Measurements from ENCODE around the gene CREB3L4.

The CREB3L4 gene

GRCh38 chr1:153922972-153923925 is 44.5 kb upstream of the CREB3L4 start, which contains the start of gene GATAD2B:
GATAD2B (minus strand) TSS chr1:153922972; CDS start chr1:153828347, 94,625 bp downstream.
- CTCF ChIA-PET = interaction anchor here (0.6 to 1.9 kb wide), 7 partner anchors 9 to 133 kb away, joined by 3 to 8 read pairs (median 4); partner anchors contain the start of gene RAB13
- POLR2A ChIA-PET = interaction anchor here (0.8 to 3.9 kb wide), 13 partner anchors 10 to 349 kb away, joined by 3 to 31 read pairs (median 5); partner anchors contain the start of genes CREB3L4, DENND4B, JTB and RPS27
- TF ChIP-seq ZNF354C (tag by site-specific recombination; IDR thresholded peaks at IDR 0.05; ENCODE audit: borderline replicate concordance, low read depth) = no peak
- 0 out of 2 replicates have a peak, but pooled peaks have one; percentile 30 for TF ChIP-seq ZSCAN30 (tag by site-specific recombination; IDR thresholded peaks at IDR 0.05)
- TF ChIP-seq ZNF223 (tag by site-specific recombination; IDR thresholded peaks at IDR 0.05) = no peak
- no peak for TF ChIP-seq ZBTB1 (tag by site-specific recombination; IDR thresholded peaks at IDR 0.05)
- peak; percentile 41; the same call in 1 of the 2 replicates for TF ChIP-seq MZF1 (tag by site-specific recombination; IDR thresholded peaks at IDR 0.05; ENCODE audit: borderline replicate concordance)
- no peak for TF ChIP-seq ZNF211 (tag by site-specific recombination; IDR thresholded peaks at IDR 0.05; ENCODE audit: low read depth)
- peak; percentile 98 for TF ChIP-seq ZBTB10 (tag by site-specific recombination; IDR thresholded peaks at IDR 0.05)
- no peak for TF ChIP-seq ZNF707 (tag by site-specific recombination; IDR thresholded peaks at IDR 0.05)
- TF ChIP-seq ZNF777 (tag by site-specific recombination; IDR thresholded peaks at IDR 0.05; ENCODE audit: borderline replicate concordance) = peak; percentile 27; the same call in 1 of the 2 replicates
- peak; percentile 68 for TF ChIP-seq ZNF394 (tag by site-specific recombination; IDR thresholded peaks at IDR 0.05; ENCODE audit: borderline replicate concordance)
- TF ChIP-seq ZNF521 (tag by site-specific recombination; IDR thresholded peaks at IDR 0.05) = no peak
- 0 out of 2 replicates have a peak, but pooled peaks have one; percentile 79 for TF ChIP-seq ZSCAN5A (tag by site-specific recombination; IDR thresholded peaks at IDR 0.05)
- no peak for TF ChIP-seq ZNF311 (tag by site-specific recombination; IDR thresholded peaks at IDR 0.05; ENCODE audit: borderline replicate concordance)
- TF ChIP-seq KLF17 (tag by site-specific recombination; IDR thresholded peaks at IDR 0.05) = peak; percentile 60; the same call in 1 of the 2 replicates
- TF ChIP-seq ZNF302 (tag by site-specific recombination; IDR thresholded peaks at IDR 0.05; ENCODE audit: low read depth) = no peak
- no peak for TF ChIP-seq HOXD13 (CRISPR knock-in tag; IDR thresholded peaks at IDR 0.05; ENCODE audit: borderline replicate concordance)
- TF ChIP-seq ZNF555 (tag by site-specific recombination; conservative IDR thresholded peaks at IDR 0.05) = no peak
- peak; percentile 86 for TF ChIP-seq ZEB2 (tag by site-specific recombination; IDR thresholded peaks at IDR 0.05)
- TF ChIP-seq ZNF501 (tag by site-specific recombination; IDR thresholded peaks at IDR 0.05) = peak; percentile 79
- no peak for TF ChIP-seq HOXC10 (CRISPR knock-in tag; IDR thresholded peaks at IDR 0.05)
- TF ChIP-seq ELK4 (IDR thresholded peaks at IDR 0.05; ENCODE audit: borderline replicate concordance, low read depth, low read length) = no peak
- TF ChIP-seq ZXDB (tag by site-specific recombination; IDR thresholded peaks at IDR 0.05) = peak; percentile 83
- TF ChIP-seq ZNF473 (tag by site-specific recombination; IDR thresholded peaks at IDR 0.05) = no peak
- peak; percentile 30; the same call in 1 of the 2 replicates for TF ChIP-seq ZNF518A (tag by site-specific recombination; conservative IDR thresholded peaks at IDR 0.05; ENCODE audit: low read depth)
- TF ChIP-seq EGR2 (tag by site-specific recombination; IDR thresholded peaks at IDR 0.05; ENCODE audit: low read depth) = no peak; the same call in none of the 2 replicates

More at GRCh38 chr1:153922972-153923925, 44.5 kb upstream of the CREB3L4 start, which contains the start of gene GATAD2B:
- Histone ChIP-seq H3K36me3 (ENCODE audit: control insufficient read depth in 2 of 2, insufficient read depth in 1 of 2, low read length in 2 of 2) (peaks cover 0 to 12% of the 10 kb centered on the region in 2 experiments; a peak in 2 of 3 replicates), H3K9me3 (ENCODE audit: control insufficient read depth, insufficient read depth, low read depth, low read length) (no peaks in the 10 kb centered on the region), H3K4me3 (ENCODE audit: low read depth, low read length) (peak within 1 kb of the TSS; percentile 95), H3K4me1 (ENCODE audit: control insufficient read depth, insufficient read depth, low read length) (peaks cover 4% of the 10 kb centered on the region), H3K27ac (ENCODE audit: extremely low read depth, low read depth, low read length) (peak within 1 kb of the TSS; percentile 78)

Measured in HEK293 (cell line).